Measurements from ENCODE around the gene SPATA6.
A peak's percentile ranks its signal among the peaks of the same experiment; 100 is the strongest.

GRCh38 chr1:48498096-48498791 lies 26.2 kb upstream of the SPATA6 start:
- TF ChIP-seq ZNF121 (tag by site-specific recombination; IDR thresholded peaks at IDR 0.05) (no peak), CTCF (tag by site-specific recombination; IDR thresholded peaks at IDR 0.05) (peak; percentile 72), ATF2 (tag by site-specific recombination; IDR thresholded peaks at IDR 0.05; ENCODE audit: low read depth) (no peak), IKZF3 (tag by site-specific recombination; IDR thresholded peaks at IDR 0.05) (no peak), KLF7 (tag by site-specific recombination; IDR thresholded peaks at IDR 0.05; ENCODE audit: borderline replicate concordance) (no peak), SCRT2 (tag by site-specific recombination; IDR thresholded peaks at IDR 0.05) (no peak), ZNF138 (tag by site-specific recombination; IDR thresholded peaks at IDR 0.05; ENCODE audit: borderline replicate concordance) (no peak), ZBTB8A (tag by site-specific recombination; IDR thresholded peaks at IDR 0.05) (no peak), ZNF837 (tag by site-specific recombination; IDR thresholded peaks at IDR 0.05) (no peak)
- TF ChIP-seq, protein P1, sequence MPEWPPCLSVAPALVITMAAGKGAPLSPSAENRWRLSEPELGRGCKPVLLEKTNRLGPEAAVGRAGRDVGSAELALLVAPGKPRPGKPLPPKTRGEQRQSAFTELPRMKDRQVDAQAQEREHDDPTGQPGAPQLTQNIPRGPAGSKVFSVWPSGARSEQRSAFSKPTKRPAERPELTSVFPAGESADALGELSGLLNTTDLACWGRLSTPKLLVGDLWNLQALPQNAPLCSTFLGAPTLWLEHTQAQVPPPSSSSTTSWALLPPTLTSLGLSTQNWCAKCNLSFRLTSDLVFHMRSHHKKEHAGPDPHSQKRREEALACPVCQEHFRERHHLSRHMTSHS (tag by site-specific recombination; IDR thresholded peaks at IDR 0.05), result no peak
- TF ChIP-seq, protein P2, sequence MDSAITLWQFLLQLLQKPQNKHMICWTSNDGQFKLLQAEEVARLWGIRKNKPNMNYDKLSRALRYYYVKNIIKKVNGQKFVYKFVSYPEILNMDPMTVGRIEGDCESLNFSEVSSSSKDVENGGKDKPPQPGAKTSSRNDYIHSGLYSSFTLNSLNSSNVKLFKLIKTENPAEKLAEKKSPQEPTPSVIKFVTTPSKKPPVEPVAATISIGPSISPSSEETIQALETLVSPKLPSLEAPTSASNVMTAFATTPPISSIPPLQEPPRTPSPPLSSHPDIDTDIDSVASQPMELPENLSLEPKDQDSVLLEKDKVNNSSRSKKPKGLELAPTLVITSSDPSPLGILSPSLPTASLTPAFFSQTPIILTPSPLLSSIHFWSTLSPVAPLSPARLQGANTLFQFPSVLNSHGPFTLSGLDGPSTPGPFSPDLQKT (IDR thresholded peaks at IDR 0.05; ENCODE audit: borderline replicate concordance, low read depth, low read length), result no peak
- TF ChIP-seq, protein P3, sequence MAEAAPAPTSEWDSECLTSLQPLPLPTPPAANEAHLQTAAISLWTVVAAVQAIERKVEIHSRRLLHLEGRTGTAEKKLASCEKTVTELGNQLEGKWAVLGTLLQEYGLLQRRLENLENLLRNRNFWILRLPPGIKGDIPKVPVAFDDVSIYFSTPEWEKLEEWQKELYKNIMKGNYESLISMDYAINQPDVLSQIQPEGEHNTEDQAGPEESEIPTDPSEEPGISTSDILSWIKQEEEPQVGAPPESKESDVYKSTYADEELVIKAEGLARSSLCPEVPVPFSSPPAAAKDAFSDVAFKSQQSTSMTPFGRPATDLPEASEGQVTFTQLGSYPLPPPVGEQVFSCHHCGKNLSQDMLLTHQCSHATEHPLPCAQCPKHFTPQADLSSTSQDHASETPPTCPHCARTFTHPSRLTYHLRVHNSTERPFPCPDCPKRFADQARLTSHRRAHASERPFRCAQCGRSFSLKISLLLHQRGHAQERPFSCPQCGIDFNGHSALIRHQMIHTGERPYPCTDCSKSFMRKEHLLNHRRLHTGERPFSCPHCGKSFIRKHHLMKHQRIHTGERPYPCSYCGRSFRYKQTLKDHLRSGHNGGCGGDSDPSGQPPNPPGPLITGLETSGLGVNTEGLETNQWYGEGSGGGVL (tag by site-specific recombination; IDR thresholded peaks at IDR 0.05), result no peak
- TF ChIP-seq, protein P4, sequence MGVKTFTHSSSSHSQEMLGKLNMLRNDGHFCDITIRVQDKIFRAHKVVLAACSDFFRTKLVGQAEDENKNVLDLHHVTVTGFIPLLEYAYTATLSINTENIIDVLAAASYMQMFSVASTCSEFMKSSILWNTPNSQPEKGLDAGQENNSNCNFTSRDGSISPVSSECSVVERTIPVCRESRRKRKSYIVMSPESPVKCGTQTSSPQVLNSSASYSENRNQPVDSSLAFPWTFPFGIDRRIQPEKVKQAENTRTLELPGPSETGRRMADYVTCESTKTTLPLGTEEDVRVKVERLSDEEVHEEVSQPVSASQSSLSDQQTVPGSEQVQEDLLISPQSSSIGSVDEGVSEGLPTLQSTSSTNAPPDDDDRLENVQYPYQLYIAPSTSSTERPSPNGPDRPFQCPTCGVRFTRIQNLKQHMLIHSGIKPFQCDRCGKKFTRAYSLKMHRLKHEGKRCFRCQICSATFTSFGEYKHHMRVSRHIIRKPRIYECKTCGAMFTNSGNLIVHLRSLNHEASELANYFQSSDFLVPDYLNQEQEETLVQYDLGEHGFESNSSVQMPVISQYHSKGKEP (tag by site-specific recombination; IDR thresholded peaks at IDR 0.05), result no peak
